ENCODE measurements around the gene MEFV.
"Not testable (repeated sequence)": the region's sequence is repeated elsewhere in the genome, so short reads cannot be mapped to it uniquely, and the experiment has no call there.

MEFV gene

DNA sequence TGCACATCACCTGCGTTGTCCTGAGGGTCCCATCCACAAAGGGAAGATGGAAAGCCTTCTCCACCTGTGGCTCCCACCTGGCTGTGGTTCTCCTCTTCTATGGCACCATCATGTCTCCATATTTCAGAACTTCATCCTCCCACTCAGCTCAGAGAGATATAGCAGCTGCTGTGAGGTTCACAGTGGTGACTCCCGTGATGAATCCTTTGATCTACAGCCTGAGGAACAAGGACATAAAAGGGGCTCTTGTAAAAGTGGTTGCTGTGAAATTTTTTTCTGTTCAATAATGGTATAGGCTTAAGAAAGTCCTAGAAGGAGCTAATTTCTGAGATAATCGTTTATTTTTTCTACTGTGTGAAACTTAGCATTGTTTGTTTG, 40.2 kb downstream of the MEFV start:
- DNase-seq (ENCODE audit: low spot score), result no peak

DNA sequence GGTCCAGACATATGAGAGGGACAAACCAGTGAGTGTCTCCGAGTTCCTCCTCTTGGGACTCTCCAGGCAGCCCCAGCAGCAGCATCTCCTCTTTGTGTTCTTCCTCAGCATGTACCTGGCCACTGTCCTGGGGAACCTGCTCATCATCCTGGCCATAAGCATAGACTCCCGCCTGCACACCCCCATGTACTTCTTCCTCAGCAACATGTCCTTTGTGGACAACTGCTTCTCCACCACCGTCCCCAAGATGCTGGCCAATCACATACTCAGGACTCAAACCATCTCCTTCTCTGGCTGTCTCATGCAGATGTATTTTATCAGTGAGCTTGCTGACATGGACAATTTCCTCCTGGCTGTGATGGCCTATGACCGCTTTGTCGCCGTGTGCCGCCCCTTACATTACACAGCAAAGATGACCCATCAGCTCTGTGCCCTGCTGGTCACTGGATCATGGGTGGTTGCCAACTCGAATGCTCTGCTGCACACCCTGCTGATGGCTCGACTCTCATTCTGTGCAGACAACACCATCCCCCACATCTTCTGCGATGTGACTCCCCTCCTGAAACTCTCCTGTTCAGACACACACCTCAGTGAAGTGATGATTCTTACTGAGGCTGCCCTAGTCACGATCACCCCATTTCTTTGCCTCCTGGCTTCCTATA, 40.7 kb downstream of the MEFV start:
- no peak for DNase-seq (ENCODE audit: low spot score)

DNA sequence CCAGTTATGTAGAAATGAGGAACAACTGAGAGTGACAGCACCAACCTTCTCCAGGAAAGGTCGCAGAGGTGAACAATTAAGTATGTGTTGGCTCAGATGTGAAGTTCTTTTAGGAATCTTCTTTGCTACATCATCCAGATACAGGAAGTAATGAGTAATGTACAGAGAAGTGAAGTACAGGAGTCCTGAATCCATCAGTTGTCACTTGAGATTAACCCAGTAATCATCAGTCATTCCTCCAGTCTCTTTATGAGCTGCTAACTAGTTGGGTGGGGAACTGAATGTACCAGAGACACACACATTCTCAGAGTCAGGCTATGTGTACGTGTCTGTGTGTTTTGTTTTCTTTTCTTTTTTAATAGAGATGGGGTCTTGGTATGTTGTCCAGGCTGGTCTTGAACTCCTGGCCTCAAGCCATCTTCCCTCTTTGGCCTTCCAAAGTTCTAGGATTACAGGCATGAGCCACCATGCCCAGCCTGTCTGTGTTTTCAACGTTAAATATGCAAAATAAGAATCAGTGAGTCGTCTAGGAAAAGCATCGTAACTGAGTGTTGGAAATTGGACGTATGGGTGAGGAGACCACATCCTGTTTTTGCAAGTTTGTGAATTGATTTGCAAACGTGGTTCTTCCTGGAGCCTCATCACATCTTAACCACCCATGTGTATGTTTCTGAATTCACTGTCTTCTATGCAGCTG, 41.4 kb downstream of the MEFV start:
- DNase-seq (ENCODE audit: low spot score), result no peak

DNA sequence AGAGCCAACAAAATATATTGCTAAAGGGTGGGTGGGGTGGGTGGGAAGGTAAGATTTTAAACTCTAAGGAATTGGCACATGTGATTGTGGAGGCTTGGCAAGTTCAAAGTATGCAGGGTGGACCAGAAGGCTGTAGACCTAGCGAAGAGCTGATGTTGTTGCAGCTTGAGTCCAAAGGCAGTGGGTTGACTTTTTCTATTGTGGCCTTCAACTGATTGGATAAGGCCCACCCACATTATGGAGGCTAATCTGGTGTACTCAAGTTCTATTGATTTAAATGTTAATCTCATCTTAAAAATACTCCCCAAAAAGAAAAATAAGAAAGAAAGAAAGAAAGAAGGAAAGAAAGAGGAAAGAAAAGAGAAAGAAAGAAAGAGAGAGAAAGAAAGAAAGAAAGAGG, 43.9 kb downstream of the MEFV start:
- no peak for DNase-seq (ENCODE audit: low spot score)

DNA sequence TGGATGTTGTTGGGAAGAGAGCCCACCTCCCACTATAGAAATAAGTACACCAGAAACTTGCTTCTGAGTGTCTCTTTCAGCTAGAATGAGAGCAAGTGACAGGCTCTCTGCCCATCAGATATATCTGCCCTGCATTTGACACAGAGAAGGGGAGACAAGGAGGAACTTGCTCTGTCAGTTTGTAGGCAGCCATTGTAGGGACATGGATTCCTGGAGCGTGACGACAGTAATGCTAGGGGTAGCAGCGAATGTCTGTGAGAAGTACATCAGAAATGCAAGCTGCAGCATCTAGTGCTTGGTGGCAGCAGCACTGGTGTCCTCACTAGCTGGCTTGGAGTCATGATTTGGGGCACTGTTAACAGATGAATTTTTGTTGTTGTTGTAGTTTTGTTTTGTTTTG, 44.4 kb downstream of the MEFV start:
- DNase-seq (ENCODE audit: low spot score), result no peak

DNA sequence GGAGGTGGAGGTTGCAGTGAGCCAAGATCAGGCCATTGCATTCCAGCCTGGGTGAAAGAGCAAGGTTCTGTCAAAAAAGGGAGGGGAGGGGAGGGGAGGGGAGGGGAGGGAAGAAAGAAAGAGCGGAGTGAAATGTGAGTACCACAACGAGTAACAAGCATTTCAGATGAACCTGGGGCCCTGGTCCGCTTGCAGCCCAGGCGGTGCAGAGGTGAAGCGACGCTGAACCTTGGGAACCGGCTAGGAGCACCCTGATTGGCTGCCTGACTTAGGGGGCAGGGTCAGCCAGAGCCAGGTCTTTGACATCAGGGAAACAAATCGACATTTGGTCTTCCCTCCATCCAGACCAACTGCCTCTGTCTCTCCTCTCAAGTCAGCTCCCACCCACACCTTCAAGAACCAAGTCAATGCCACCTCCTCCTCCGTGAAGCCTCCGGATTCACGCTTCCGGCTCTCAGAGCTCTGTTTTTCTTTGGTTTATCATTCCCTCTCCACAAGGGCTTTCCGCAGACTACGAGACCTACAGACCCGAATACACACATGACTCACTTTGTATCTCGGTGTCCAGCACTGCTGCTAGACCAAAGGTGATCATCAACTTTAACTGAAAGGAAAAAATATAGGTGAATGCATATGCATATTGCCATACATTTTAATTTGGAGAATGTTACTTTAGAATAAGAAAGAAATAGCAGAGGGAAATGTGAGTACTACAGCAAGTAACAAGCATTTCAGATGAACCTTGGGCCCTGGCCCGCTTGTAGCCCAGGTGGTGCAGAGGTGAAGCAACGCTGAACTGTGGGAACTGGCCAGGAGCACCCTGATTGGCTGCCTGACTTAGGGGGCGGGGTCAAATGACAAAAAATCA, 49.1 kb downstream of the MEFV start:
- DNase-seq (ENCODE audit: low spot score), result no peak

DNA sequence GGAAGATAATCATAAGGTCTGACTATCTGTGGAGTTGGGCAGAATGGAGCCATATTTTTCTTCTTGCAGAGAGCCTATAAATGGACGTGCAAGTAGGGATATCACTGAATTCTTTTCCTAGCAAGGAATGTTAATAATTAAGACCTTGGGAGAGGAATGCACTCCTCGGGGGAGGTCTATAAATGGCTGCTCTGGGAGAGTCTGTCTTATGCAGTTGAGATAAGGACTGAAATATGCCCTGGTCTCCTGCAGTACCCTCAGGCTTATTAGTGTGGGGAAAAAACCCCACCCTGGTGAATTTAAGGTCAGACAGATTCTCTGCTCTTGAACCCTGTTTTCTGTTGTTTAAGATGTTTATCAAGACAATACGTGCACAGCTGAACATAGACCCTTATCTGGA, 50.5 kb downstream of the MEFV start:
- DNase-seq (ENCODE audit: low spot score), result not testable (repeated sequence)

DNA sequence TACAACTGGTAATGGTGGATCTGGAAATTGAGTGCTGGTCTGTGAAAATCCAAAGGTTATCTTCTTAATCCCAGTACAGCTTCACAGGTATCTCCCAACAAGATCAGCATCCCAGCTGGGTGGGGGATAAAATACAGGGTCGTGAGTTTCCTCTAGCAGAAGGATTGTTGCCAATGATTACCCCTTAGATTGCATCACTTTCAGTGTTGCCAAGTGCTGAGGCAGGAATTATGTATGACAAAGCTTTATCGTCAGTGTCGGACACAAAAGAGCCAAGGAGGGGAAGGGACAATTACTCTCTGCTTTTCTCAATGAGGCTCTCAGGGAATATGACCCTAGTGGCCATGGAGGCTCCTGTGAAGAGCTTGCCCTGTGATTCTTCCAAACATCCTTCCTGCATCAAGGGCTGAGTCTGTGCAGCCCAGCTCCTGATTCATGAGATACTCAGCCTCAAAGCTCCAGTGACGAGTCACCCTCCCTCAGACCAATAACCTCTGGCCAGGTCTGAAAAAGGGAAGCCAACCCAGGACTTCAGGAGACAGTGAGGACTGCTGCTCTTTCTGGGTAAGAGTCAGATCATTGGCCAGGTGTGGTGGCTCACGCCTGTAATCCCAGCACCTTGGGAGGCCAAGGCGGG, 53.4 kb downstream of the MEFV start:
- DNase-seq (ENCODE audit: low spot score), result no peak

DNA sequence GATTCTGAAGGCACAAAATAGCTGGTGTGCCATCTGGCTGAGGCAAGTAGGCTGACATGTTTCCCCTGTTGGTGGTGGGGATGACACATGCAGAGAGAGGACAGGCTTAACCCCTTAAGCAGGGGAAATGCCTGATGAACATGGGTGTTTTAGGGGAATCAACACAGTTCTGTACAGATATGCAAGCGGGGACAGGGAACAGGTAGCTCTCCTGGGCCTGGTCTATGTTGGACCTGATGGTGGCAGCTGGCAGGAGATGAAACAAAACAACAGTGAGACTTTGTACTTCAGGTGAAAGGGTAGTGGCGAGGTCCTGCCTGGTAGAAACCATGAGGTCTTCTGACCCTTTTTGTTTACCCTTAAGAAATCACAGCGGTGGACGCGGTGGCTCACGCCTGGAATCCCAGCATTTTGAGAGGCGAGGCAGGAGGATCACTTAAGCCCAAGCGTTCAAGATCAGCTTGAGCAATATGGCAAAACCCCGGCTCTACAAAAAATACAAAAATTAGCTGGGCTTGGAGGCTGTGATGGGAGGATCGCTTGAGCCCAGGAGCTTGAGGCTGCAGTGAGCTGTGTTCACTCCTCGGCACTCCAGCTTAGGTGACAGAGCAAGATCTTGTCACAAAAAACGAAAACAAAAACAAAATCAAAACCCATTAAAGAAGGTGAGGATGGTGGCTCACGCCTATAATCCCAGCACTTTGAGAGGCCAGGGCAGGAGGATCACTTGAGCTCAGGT, 57.9 kb downstream of the MEFV start:
- DNase-seq (ENCODE audit: low spot score), result no peak

DNA sequence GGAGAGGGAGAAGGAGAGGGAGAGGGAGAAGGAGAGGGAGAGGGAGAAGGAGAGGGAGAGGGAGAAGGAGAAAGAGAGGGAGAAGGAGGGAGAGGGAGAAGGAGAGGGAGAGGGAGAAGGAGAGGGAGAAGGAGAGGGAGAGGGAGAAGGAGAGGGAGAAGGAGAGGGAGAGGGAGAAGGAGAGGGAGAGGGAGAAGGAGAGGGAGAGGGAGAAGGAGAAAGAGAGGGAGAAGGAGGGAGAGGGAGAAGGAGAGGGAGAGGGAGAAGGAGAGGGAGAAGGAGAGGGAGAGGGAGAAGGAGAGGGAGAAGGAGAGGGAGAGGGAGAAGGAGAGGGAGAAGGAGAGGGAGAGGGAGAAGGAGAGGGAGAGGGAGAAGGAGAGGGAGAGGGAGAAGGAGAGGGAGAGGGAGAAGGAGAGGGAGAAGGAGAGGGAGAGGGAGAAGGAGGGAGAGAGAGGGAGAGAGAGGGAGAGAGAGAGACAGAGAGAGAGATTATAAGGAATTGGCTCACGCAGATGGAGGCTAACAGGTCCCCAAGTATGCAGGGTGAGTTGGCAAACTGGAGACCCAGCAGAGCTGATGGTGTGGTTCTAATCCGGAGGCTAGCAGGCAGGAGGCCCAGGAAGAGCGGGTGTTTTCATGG, 58.6 kb downstream of the MEFV start:
- not testable (repeated sequence) for DNase-seq (ENCODE audit: low spot score)

DNA sequence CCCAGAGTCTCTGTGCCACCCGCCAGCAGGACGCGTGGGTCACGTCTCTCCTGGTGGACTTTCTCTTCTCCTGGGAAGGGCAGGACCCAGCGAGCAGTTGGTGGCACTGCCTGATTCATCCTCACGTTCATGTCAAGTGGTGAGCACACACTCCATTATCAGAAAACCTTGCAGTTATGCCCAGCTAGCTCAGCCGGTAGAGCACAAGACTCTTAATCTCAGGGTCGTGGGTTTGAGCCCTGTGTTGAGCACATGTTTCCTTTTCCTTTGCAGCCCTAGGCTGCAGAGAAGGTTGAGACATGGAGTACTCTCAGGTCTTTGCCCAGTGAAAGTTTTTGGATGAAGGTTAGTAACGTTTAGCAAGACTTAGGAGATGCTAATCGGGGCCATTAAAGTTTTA, 60.5 kb downstream of the MEFV start:
- DNase-seq (ENCODE audit: low spot score), result no peak

DNA sequence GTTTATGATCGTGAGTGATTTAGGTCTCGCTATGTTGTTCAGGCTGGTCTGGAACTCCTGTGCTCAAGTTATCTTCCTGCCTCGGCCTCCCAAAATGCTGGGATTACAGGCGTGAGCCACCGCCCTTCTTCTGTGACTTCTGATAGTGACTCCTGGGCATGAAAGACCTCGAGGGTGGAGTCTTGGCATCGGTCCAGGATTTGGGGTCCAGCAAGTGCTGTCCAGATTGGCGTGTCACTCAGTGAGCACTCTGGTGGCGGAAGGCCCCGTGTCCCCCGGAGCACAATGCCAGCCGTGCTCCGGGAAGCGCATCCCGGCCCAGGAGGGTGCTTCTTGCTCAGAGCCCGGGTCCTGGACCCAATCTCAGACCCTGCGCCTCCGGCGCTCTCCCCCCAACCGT, 61.6 kb downstream of the MEFV start:
- no peak for DNase-seq (ENCODE audit: low spot score)

DNA sequence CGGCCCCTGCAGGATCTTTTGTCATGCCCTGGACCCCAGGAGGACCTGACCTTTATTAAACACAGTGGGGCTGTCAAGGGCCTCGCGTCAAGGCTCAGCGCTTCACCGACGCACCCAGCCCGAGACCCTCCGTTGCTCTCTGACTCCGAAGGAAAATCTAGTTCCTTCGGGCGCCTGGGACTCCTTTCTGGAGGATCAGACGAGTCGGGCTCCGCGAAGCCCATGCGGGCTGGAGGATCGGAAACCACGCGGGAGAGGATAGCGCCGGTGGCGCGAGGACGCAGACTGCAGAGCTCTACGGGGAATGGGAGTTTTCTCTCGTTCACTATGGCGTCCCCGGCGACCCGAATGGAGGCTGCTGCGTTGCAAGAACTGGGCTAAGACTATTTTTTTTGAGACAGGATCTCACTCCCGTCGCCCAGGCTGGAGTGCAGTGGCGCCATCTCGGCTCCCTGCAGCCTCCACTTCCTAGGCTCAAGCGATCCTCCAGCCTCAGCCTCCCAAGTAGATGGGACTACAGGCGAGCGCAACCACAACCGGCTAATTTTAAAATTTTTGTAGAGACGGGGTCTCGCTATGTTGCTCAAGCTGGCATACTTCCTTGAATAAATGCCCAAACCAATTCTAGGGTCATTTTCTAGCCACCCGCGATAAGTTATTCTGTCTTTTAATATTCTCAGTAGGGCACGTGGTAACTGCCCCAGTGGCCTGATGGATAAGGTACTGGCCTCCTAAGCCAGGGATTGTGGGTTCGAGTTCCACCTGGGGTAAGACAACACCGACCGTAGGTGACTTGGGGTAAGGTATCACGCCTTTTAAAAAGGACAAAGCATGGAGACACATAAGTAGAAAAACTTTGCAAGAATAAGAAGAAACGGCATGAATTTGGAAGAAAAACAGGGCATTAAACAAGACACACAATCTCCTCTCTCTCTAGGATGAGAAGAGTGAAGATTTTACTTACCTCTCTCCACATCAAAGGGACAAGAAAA, 62.9 kb downstream of the MEFV start:
- DNase-seq (ENCODE audit: low spot score), result no peak

DNA sequence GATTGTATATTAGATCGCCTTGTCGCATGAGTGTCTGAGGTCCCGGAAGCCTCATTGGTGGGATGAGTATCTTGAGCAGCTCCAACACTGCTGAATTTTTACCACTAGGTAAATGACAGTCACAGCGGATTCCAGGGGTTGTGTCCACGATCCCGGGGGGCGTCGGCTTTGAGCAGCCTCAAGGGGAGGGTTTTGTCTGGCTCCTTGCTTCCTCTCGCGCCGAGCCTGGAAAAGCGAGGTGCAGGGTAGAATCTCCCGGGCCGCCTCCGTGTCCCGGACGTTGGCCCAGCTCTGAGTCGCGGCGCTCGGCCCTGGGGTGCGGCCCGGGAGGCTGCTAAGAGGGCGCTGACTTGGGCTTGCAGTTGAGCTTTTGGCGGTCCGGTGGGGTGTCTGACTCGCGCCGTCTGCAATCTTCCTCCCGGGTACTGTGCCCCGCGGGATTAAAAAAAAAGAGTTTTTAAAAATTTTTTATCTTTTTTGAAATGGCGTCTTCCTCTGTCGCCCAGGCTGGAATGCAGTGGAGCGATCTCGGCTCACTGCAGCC, 63.9 kb downstream of the MEFV start:
- DNase-seq (ENCODE audit: low spot score), result no peak
